Lower lobe of right lung (tissue), 2 donors: ENCODE results near the gene TMSB4X. TPM values are rescaled to one million over a fixed set of nuclear protein-coding genes. Genes with fewer than 3 reads are reported as not detected.
"Not testable (repeated sequence)": the region's sequence is repeated elsewhere in the genome, so short reads cannot be mapped to it uniquely, and the experiment has no call there.

Experiments
- ATAC-seq, 2 donors: fragments of 200-7000 bp; cut with Tn5 transposase; one replicate each; pipeline ENCODE4 v1.9.1; 2020 to 2022; ENCODE audit warnings: mild to moderate bottlenecking in 2 of 2, moderate library complexity in 2 of 2
- DNase-seq: peaks from one replicate; pipeline ENCODE4 v3.0.0-alpha.2; 2020
- H3K27ac ChIP-seq: fragments of 200-600 bp; one replicate; pipeline ENCODE4 v1.8.0; 2022
- H3K27me3 ChIP-seq: fragments of 200-600 bp; one replicate; pipeline ENCODE4 v1.8.0; 2022; ENCODE audit warnings: low read depth
- H3K36me3 ChIP-seq: fragments of 200-600 bp; one replicate; pipeline ENCODE4 v1.8.0; 2022; ENCODE audit warnings: mild to moderate bottlenecking
- H3K4me1 ChIP-seq: fragments of 200-600 bp; one replicate; pipeline ENCODE4 v1.8.0; 2022
- H3K4me3 ChIP-seq: fragments of 200-600 bp; one replicate; pipeline ENCODE4 v1.8.0; 2022; ENCODE audit warnings: mild to moderate bottlenecking
- H3K9me3 ChIP-seq: fragments of 200-600 bp; one replicate; pipeline ENCODE4 v1.8.0; 2022
- intact Hi-C: fragments of 100-400 bp; cut with DNase I; formaldehyde crosslinking; loops from one replicate; pipeline ENCODE4 v1.11.0; 2022
- total RNA-seq: library from RNA; stranded (reverse); fragmentation: NEBNext Ultra II Directional; extraction: Animal tissue kit (Norgen Biotek cat#: 25700); gene quantifications from one replicate; pipeline ENCODE4 v1.2.1, GENCODE V29; 2021
- TF ChIP-seq, protein P1 (sequence below): fragments of 200-600 bp; IDR thresholded peaks from one replicate; pipeline ENCODE4 v1.8.0; 2022; ENCODE audit warnings: antibody characterized with exemption, mild to moderate bottlenecking
- donor health status: DM: no; HTN: yes; CAD: no; lungs with severe emphysema.

Gene TMSB4X
- total RNA-seq, 1 donor from 2014 or later: 4,922 TPM

DNA sequence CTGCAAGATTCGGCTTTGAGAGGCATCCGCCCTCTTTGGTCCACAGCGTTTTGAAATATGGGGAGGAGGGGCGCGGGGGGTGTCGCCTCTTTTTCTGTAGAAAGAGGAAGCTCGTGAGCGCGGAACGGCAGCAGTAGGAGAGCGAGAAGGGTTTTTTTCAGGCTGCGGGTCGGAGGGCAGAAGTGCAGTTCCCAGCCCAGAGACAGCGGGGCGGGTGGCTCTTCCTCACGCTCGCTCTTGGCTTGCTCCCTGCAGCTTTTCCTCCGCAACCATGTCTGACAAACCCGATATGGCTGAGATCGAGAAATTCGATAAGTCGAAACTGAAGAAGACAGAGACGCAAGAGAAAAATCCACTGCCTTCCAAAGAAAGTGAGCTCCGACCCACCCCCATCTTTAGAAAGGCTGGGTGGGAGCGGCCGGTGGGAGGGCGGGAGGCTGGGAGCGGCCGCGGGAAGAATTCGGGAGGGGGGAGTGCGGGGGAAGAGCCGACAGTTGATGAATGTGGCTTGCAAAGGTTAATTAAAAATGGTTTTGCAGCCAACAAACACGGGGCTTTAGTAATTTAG lies 1.2 kb downstream of the TMSB4X start:
- ATAC-seq (peak; percentile 29 to 35), DNase-seq (peak; percentile 77)
- Histone ChIP-seq H3K4me3 (peak overlapping the region; percentile 76), H3K27ac (peak overlapping the region; percentile 98), H3K4me1 (peaks cover 9% of the 10 kb centered on the region), H3K9me3 (no peaks in the 10 kb centered on the region), H3K36me3 (peaks cover 6% of the 10 kb centered on the region), H3K27me3 (no peaks in the 10 kb centered on the region)
- intact Hi-C loops: no loop called here
- TF ChIP-seq, protein P1, sequence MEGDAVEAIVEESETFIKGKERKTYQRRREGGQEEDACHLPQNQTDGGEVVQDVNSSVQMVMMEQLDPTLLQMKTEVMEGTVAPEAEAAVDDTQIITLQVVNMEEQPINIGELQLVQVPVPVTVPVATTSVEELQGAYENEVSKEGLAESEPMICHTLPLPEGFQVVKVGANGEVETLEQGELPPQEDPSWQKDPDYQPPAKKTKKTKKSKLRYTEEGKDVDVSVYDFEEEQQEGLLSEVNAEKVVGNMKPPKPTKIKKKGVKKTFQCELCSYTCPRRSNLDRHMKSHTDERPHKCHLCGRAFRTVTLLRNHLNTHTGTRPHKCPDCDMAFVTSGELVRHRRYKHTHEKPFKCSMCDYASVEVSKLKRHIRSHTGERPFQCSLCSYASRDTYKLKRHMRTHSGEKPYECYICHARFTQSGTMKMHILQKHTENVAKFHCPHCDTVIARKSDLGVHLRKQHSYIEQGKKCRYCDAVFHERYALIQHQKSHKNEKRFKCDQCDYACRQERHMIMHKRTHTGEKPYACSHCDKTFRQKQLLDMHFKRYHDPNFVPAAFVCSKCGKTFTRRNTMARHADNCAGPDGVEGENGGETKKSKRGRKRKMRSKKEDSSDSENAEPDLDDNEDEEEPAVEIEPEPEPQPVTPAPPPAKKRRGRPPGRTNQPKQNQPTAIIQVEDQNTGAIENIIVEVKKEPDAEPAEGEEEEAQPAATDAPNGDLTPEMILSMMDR: no peak

DNA sequence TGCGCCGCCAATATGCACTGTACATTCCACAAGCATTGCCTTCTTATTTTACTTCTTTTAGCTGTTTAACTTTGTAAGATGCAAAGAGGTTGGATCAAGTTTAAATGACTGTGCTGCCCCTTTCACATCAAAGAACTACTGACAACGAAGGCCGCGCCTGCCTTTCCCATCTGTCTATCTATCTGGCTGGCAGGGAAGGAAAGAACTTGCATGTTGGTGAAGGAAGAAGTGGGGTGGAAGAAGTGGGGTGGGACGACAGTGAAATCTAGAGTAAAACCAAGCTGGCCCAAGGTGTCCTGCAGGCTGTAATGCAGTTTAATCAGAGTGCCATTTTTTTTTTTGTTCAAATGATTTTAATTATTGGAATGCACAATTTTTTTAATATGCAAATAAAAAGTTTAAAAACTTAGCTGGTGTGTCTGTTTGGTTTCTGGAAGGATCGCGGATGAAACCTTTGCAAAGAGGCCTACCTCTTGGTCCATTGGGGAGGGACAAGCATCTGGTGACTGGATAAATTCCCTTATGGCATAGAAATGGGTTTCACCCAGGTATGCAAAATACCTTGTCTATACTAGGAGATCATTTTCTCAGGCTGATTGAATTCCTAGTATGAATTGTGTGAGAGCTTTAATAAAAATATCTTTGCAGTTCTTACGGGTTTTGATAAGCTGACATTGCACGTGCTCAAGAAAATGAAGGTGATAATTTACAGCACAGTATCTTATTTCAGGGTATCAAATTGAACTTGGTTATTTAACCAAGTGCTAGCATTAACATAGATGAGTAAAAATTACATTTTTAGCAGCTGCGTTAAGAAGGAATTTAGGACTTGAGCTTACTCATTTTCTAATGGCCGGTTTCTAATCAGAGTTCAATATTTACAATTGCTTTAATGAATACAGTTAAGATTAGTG lies 2.2 kb downstream of the TMSB4X start:
- H3K9me3 ChIP-seq, DNase-seq, H3K36me3 ChIP-seq, H3K27me3 ChIP-seq, ATAC-seq, H3K4me1 ChIP-seq, intact Hi-C loops: not testable (repeated sequence)
- peak overlapping the region; percentile 76 for H3K4me3 ChIP-seq
- peak overlapping the region; percentile 98 for H3K27ac ChIP-seq

DNA sequence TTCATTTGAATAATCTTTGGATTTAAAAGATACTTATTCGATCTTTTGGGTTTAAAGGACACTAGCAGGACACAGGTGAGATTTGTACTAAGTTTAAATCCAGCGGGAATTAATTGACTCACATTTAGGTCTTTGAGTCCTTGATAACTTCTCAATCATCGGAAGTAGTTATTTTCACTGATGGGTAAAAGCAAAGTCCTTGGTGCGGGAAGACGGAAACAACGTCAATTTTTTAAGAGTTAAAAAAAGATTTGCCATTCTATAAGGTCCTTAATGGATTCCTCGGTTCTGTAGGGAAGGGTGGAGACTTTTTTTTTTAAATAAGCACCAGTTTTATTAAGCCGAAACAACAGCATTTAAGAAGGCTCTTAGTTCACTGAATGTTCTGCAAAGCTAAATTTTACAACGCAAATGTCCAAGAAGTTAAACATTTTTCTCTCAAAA lies 2.9 kb downstream of the TMSB4X start:
- intact Hi-C loops: no loop called here
- ATAC-seq: no peak

DNA sequence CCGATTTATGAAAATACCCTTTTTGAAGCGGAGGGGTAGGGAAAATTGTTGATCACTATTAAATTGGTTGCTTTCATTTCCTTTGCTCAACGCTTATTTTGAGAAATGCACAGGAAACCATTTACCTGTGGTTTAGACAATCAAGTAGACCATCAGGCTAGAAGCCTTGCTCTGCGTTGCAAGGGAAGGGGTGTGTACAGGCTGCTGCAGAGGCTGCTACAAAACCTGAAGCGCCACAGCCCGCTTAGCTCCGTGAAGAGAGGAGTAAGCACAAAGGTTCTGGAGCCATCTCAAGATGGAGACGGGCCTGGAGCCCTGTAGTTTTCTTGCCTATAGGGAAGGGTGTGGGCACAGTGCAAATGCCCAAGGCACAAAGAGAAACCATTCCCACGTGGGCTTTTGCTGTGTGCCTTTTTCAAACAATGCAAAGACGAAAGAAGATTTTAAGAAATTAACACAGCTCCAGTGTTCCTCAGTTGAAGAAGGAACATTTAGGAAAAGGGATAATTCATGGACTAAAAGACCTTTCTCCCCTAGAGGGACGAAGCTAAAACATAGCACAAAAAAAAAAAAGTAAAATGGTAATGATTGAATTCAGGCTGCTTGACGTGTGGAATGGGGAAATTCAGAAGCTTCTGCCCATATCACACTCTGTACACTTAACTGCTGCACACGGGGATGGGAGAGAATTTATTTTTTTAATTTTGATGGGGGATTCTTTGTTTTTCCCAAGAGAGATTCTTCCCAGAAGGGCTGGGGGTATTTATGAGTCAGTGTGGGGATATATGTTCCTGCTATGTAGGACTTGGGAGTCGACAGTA lies 3.5 kb downstream of the TMSB4X start:
- peaks cover 6% of the 10 kb centered on the region for H3K36me3 ChIP-seq
- TF ChIP-seq, protein P1: no peak
- no peaks in the 10 kb centered on the region for H3K27me3 ChIP-seq
- peak; percentile 71 for DNase-seq
- no peaks in the 10 kb centered on the region for H3K9me3 ChIP-seq
- H3K4me1 ChIP-seq: no peaks in the 10 kb centered on the region
- peak overlapping the region; percentile 98 for H3K27ac ChIP-seq
- H3K4me3 ChIP-seq: peak overlapping the region; percentile 76
- peak; percentile 30 to 37 for ATAC-seq
- intact Hi-C loops: no loop called here

More for the DNA sequence above, 2.9 kb downstream of the TMSB4X start:
- peaks cover 6% of the 10 kb centered on the region for H3K36me3 ChIP-seq
- H3K4me3 ChIP-seq: peak overlapping the region; percentile 76
- H3K27me3 ChIP-seq: no peaks in the 10 kb centered on the region
- peak overlapping the region; percentile 98 for H3K27ac ChIP-seq
- H3K9me3 ChIP-seq: no peaks in the 10 kb centered on the region
- H3K4me1 ChIP-seq: no peaks in the 10 kb centered on the region
- DNase-seq: no peak
- TF ChIP-seq, protein P1: no peak

DNA sequence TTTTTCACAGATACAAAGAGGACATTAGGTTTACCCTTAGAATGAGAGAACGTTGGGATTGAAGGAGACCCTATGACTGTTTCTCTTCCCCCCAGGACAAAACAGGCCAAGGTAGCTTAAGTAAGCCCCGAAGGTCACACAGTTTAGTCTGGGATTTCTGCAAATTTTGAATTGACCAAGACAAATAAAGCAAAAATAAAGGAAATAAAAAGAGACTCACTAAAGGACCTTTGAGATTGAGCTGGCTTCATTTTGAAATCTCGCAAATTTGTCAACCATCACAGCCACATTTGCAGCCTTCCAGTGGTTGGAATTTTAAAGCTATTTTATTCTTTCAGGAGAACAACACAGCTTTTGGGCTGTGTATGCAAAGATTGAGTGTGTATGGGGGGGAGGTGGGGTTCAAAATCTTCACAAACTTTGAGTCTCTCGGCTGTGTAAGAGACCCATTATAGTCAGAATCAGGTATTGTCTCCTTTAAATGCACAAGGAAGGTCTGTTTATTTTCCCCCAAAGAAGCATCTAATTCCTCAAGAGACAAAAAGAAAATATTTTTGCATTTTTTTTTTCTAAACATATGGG lies 4.2 kb downstream of the TMSB4X start:
- DNase-seq (no peak), ATAC-seq (no peak)
- Histone ChIP-seq H3K36me3 (peaks cover 6% of the 10 kb centered on the region), H3K9me3 (no peaks in the 10 kb centered on the region), H3K4me1 (no peaks in the 10 kb centered on the region), H3K27me3 (no peaks in the 10 kb centered on the region), H3K4me3 (peak overlapping the region; percentile 76), H3K27ac (peak overlapping the region; percentile 98)
- intact Hi-C loops: no loop called here
- TF ChIP-seq, protein P1: no peak
